Placental epithelial cell (primary cell): ENCODE results near the gene UGGT2. TPM values are rescaled to one million over a fixed set of nuclear protein-coding genes. Genes with fewer than 3 reads are reported as not detected.

Source experiments
- small RNA-seq: library from RNA; depleted of rRNA; stranded (forward); fragments of <200 nt; gene quantifications from one replicate; pipeline ENCODE3, GENCODE V24; 2012
- total RNA-seq: library from RNA; depleted of rRNA; stranded (reverse); fragments of >200 nt; gene quantifications from 2 replicates; pipeline ENCODE4 v1.2.3, GENCODE V29; 2012

UGGT2 gene, protein sequence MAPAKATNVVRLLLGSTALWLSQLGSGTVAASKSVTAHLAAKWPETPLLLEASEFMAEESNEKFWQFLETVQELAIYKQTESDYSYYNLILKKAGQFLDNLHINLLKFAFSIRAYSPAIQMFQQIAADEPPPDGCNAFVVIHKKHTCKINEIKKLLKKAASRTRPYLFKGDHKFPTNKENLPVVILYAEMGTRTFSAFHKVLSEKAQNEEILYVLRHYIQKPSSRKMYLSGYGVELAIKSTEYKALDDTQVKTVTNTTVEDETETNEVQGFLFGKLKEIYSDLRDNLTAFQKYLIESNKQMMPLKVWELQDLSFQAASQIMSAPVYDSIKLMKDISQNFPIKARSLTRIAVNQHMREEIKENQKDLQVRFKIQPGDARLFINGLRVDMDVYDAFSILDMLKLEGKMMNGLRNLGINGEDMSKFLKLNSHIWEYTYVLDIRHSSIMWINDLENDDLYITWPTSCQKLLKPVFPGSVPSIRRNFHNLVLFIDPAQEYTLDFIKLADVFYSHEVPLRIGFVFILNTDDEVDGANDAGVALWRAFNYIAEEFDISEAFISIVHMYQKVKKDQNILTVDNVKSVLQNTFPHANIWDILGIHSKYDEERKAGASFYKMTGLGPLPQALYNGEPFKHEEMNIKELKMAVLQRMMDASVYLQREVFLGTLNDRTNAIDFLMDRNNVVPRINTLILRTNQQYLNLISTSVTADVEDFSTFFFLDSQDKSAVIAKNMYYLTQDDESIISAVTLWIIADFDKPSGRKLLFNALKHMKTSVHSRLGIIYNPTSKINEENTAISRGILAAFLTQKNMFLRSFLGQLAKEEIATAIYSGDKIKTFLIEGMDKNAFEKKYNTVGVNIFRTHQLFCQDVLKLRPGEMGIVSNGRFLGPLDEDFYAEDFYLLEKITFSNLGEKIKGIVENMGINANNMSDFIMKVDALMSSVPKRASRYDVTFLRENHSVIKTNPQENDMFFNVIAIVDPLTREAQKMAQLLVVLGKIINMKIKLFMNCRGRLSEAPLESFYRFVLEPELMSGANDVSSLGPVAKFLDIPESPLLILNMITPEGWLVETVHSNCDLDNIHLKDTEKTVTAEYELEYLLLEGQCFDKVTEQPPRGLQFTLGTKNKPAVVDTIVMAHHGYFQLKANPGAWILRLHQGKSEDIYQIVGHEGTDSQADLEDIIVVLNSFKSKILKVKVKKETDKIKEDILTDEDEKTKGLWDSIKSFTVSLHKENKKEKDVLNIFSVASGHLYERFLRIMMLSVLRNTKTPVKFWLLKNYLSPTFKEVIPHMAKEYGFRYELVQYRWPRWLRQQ (N-terminal part only)
- 33.3 and 41.6 TPM in 2 replicates for total RNA-seq

DNA sequence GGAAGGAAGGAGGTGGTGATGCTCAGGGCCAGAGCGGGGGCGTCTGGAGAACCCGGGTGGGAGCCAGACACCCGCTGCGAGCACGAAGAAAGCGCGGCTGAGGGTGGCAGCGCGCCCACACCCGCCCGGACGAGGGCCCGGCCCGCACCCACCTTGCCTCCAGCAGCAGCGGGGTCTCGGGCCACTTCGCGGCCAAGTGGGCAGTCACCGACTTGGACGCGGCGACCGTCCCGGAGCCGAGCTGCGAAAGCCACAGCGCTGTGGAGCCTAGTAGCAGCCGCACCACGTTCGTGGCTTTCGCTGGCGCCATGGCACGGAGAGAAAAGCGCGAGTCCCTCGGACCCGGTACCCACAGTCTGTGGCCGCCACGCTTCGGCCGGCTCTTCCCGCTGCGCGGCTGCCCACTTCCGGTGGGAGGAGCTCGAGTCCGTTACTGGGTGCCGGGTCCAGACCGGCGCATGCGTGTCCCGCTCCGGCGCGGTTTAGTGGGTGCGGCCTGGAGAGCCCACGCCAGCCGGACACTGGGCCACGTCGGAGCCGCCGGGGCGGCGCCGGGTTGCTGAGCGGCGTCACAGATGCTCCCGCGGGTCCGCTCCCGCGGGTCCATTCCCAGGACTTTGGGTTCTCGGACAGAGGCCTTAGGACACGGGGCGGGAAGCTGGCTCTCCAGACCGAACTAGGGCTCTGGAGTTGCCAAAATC lies at the start of gene UGGT2:
Gene UGGT2 (minus strand): TSS at position 399 of the 701 bp plus-strand sequence. CDS start 89 bp downstream, at position 310.

GRCh38 chr13:96089749-96090239 lies 36.6 kb upstream of the UGGT2 start, which contains the start of gene HS6ST3:
HS6ST3 (plus strand) TSS chr13:96090107.

Small RNA genes within 50 kb of the gene (small RNA-seq; reads per million reads assigned to genes)
- not detected for gene HMGN1P24

Other genes with a start within 250 kb of the UGGT2 start
- under 0.01 TPM in 1 of 2 replicates, not detected in the other for gene HS6ST3, start 36.7 kb upstream of the UGGT2 start, total RNA-seq